Measurements from ENCODE around the gene SCYGR2.
"Not testable (repeated sequence)": the region's sequence is repeated elsewhere in the genome, so short reads cannot be mapped to it uniquely, and the experiment has no call there.

The SCYGR2 gene, protein sequence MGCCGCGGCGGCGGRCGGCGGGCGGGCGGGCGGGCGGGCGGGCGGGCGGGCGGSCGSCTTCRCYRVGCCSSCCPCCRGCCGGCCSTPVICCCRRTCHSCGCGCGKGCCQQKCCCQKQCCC

DNA sequence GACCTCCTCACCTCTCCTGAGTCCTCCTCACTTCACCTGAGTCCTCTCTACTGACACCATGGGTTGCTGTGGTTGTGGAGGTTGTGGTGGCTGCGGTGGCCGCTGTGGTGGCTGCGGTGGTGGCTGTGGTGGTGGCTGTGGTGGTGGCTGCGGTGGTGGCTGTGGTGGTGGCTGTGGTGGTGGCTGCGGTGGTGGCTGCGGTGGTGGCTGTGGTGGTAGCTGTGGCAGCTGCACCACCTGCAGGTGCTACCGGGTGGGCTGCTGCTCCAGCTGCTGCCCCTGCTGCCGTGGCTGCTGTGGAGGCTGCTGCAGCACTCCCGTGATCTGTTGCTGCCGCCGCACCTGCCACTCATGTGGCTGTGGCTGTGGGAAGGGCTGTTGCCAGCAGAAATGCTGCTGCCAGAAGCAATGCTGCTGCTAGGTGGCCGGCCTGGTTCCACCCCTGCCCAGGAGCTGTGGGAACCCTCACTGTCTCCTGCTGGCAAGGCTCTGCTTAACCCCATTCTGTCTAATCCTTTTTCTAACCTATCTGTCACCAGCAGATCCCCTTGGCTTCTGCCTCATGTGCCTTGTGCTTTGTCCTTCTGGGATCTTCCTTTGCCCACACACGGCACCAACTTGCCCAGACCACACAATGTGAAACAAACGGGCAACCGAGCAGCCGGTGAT is at the start of gene SCYGR2:
Gene SCYGR2, plus strand, starts transcription at position 59 of the 669 bp plus-strand sequence. Its CDS starts 0 bp downstream, at position 59.
- H3F3A ChIP-seq (ENCODE audit: insufficient read depth, low read length); H3K27me3 ChIP-seq (ENCODE audit: insufficient read depth, low read length); H3K9ac ChIP-seq (ENCODE audit: low read length); H3K4me1 ChIP-seq (ENCODE audit: insufficient read depth, low read length, severe bottlenecking); H3K9me3 ChIP-seq (ENCODE audit: low read length); H3K4me3 ChIP-seq (ENCODE audit: low read depth, low read length, poor library complexity, severe bottlenecking); H3K9me2 ChIP-seq (ENCODE audit: low read depth, low read length); H3K36me3 ChIP-seq (ENCODE audit: insufficient read depth, low read length); H4K20me1 ChIP-seq (ENCODE audit: insufficient read depth, low read length); H3K27ac ChIP-seq (ENCODE audit: low read depth, low read length, poor library complexity, severe bottlenecking); H3K4me2 ChIP-seq (ENCODE audit: low read length); H3K79me2 ChIP-seq (ENCODE audit: insufficient read depth, low read length); H2AFZ ChIP-seq (ENCODE audit: low read length): not testable (repeated sequence)

GRCh38 chr2:227551836-227552235 is 46.9 kb upstream of the SCYGR2 start:
- H3K27ac ChIP-seq (ENCODE audit: low read depth, low read length, poor library complexity, severe bottlenecking): no peak overlapping the region

GRCh38 chr2:227562581-227562980 is 36.1 kb upstream of the SCYGR2 start:
- Histone ChIP-seq H3K27ac (ENCODE audit: low read depth, low read length, poor library complexity, severe bottlenecking) (no peak overlapping the region), H3K4me1 (ENCODE audit: insufficient read depth, low read length, severe bottlenecking) (no peaks in the 10 kb centered on the region), H3K9me3 (ENCODE audit: low read length) (no peaks in the 10 kb centered on the region), H3K4me3 (ENCODE audit: low read depth, low read length, poor library complexity, severe bottlenecking) (no peak overlapping the region), H3K36me3 (ENCODE audit: insufficient read depth, low read length) (no peaks in the 10 kb centered on the region), H3K9ac (ENCODE audit: low read length) (no peak overlapping the region), H3K4me2 (ENCODE audit: low read length) (no peak overlapping the region), H3K79me2 (ENCODE audit: insufficient read depth, low read length) (no peaks in the 10 kb centered on the region), H3K27me3 (ENCODE audit: insufficient read depth, low read length) (no peaks in the 10 kb centered on the region), H2AFZ (ENCODE audit: low read length) (no peak overlapping the region), H3K9me2 (ENCODE audit: low read depth, low read length) (no peaks in the 10 kb centered on the region), H3F3A (ENCODE audit: insufficient read depth, low read length) (no peaks in the 10 kb centered on the region), H4K20me1 (ENCODE audit: insufficient read depth, low read length) (no peaks in the 10 kb centered on the region)
- TF ChIP-seq, protein P1, sequence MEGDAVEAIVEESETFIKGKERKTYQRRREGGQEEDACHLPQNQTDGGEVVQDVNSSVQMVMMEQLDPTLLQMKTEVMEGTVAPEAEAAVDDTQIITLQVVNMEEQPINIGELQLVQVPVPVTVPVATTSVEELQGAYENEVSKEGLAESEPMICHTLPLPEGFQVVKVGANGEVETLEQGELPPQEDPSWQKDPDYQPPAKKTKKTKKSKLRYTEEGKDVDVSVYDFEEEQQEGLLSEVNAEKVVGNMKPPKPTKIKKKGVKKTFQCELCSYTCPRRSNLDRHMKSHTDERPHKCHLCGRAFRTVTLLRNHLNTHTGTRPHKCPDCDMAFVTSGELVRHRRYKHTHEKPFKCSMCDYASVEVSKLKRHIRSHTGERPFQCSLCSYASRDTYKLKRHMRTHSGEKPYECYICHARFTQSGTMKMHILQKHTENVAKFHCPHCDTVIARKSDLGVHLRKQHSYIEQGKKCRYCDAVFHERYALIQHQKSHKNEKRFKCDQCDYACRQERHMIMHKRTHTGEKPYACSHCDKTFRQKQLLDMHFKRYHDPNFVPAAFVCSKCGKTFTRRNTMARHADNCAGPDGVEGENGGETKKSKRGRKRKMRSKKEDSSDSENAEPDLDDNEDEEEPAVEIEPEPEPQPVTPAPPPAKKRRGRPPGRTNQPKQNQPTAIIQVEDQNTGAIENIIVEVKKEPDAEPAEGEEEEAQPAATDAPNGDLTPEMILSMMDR (IDR thresholded peaks at IDR 0.05; ENCODE audit: low read length): no peak
- TF ChIP-seq EZH2 (IDR thresholded peaks at IDR 0.05; ENCODE audit: borderline replicate concordance, low read length): no peak

More at GRCh38 chr2:227551836-227552235, 46.9 kb upstream of the SCYGR2 start:
- no peak overlapping the region for H3K4me2 ChIP-seq (ENCODE audit: low read length)
- no peak overlapping the region for H3K4me3 ChIP-seq (ENCODE audit: low read depth, low read length, poor library complexity, severe bottlenecking)
- no peaks in the 10 kb centered on the region for H4K20me1 ChIP-seq (ENCODE audit: insufficient read depth, low read length)
- H3K9ac ChIP-seq (ENCODE audit: low read length): no peak overlapping the region
- no peaks in the 10 kb centered on the region for H3F3A ChIP-seq (ENCODE audit: insufficient read depth, low read length)
- no peaks in the 10 kb centered on the region for H3K4me1 ChIP-seq (ENCODE audit: insufficient read depth, low read length, severe bottlenecking)
- H3K36me3 ChIP-seq (ENCODE audit: insufficient read depth, low read length): peaks cover 16% of the 10 kb centered on the region; the same call in 1 of the 2 replicates
- H3K79me2 ChIP-seq (ENCODE audit: insufficient read depth, low read length): no peaks in the 10 kb centered on the region
- no peaks in the 10 kb centered on the region for H3K27me3 ChIP-seq (ENCODE audit: insufficient read depth, low read length)
- no peaks in the 10 kb centered on the region for H3K9me3 ChIP-seq (ENCODE audit: low read length)
- no peaks in the 10 kb centered on the region for H3K9me2 ChIP-seq (ENCODE audit: low read depth, low read length)
- H2AFZ ChIP-seq (ENCODE audit: low read length): no peak overlapping the region
- TF ChIP-seq, protein P1 (IDR thresholded peaks at IDR 0.05; ENCODE audit: low read length): no peak

- Histone ChIP-seq H3K27ac (ENCODE audit: low read depth, low read length, poor library complexity, severe bottlenecking) (no peak overlapping the region), H2AFZ (ENCODE audit: low read length) (no peak overlapping the region), H3K4me3 (ENCODE audit: low read depth, low read length, poor library complexity, severe bottlenecking) (no peak overlapping the region), H3K4me1 (ENCODE audit: insufficient read depth, low read length, severe bottlenecking) (no peaks in the 10 kb centered on the region), H3K27me3 (ENCODE audit: insufficient read depth, low read length) (no peaks in the 10 kb centered on the region), H3K9me3 (ENCODE audit: low read length) (no peaks in the 10 kb centered on the region), H3K79me2 (ENCODE audit: insufficient read depth, low read length) (no peaks in the 10 kb centered on the region), H3F3A (ENCODE audit: insufficient read depth, low read length) (no peaks in the 10 kb centered on the region), H3K9ac (ENCODE audit: low read length) (no peak overlapping the region), H3K4me2 (ENCODE audit: low read length) (no peak overlapping the region), H3K36me3 (ENCODE audit: insufficient read depth, low read length) (no peaks in the 10 kb centered on the region), H3K9me2 (ENCODE audit: low read depth, low read length) (no peaks in the 10 kb centered on the region), H4K20me1 (ENCODE audit: insufficient read depth, low read length) (no peaks in the 10 kb centered on the region)
- TF ChIP-seq, protein P1 (IDR thresholded peaks at IDR 0.05; ENCODE audit: low read length): no peak
- TF ChIP-seq EZH2 (IDR thresholded peaks at IDR 0.05; ENCODE audit: borderline replicate concordance, low read length): no peak
Measured at GRCh38 chr2:227565080-227565479, 33.6 kb upstream of the SCYGR2 start.

Data from OCI-LY1 (cell line).